Endometrial microvascular endothelial cells (primary cell): ENCODE data around the gene ZNF219. TPM values are rescaled to one million over a fixed set of nuclear protein-coding genes. Genes with fewer than 3 reads are reported as not detected.

Experiments used
- in situ Hi-C: cut with HindIII; loops from 2 replicates; pipeline ENCODE4 v1.10.0; 2017; ENCODE audit warnings: low sequenced_read_pairs, low pct_unique_long_range_greater_than_20kb; ENCODE audit errors: inconsistent ontology term
- total RNA-seq: library from RNA; depleted of rRNA; stranded (reverse); fragments of >200 nt; gene quantifications from one replicate; pipeline ENCODE4 v1.2.3, GENCODE V29; 2015; ENCODE audit errors: inconsistent ontology term

Gene ZNF219
- total RNA-seq, 1 donor from 2014 or later = 14.3 TPM

DNA sequence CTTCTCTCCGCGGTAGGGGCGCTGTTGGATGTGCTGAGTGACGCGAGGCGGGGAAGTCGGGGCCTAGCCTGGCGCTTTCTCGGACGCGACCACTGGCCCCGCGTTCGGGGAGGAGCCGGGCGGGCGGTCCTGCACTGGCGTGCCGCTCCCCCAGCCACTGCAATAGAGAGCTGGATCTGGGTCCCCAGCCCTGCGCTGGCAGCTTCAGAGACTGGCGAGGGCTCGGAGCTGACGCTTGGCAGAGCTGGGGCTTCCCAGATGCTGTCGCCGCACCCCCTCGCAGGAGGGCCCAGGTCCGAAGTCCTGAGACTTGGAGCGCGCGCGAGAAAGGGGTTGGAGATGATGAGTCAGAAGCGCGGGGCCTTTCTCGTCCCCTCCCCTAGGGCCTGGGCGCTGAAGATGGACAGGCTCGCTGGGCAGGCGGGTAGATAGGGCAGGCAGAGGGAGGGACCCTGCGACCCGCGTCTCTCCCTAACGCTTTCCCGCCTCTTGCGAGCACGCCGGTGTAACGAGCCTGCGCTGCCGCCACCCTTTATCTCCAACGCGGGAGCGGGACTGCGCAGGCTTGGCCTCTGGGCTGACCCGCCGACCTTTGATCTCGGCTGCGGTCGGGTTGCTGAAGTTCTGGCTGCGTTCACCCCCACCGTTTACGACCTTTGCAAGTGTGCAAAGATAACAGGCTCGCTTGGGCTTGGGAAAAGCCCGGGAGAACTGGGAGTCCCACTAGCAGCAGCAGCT lies 5.4 kb upstream of the ZNF219 start:
- in situ Hi-C loops = no loop called here

- in situ Hi-C loops = no loop called here
Measured at GRCh38 chr14:21103411-21103709, 4.9 kb upstream of the ZNF219 start.

GRCh38 chr14:21102521-21103410 lies 4.3 kb upstream of the ZNF219 start:
- in situ Hi-C loops = no loop called here

- in situ Hi-C loops = no loop called here
Measured at GRCh38 chr14:21101802-21102413, 3.5 kb upstream of the ZNF219 start.

- in situ Hi-C loops = no loop called here
Measured at GRCh38 chr14:21100931-21101330, 2.5 kb upstream of the ZNF219 start, which contains the start of gene TMEM253. TSS of gene TMEM253 (plus strand) at chr14:21101066. CDS start at chr14:21101344, 278 bp downstream.

GRCh38 chr14:21099596-21099985 lies 1.1 kb upstream of the ZNF219 start:
- in situ Hi-C loops = no loop called here

DNA sequence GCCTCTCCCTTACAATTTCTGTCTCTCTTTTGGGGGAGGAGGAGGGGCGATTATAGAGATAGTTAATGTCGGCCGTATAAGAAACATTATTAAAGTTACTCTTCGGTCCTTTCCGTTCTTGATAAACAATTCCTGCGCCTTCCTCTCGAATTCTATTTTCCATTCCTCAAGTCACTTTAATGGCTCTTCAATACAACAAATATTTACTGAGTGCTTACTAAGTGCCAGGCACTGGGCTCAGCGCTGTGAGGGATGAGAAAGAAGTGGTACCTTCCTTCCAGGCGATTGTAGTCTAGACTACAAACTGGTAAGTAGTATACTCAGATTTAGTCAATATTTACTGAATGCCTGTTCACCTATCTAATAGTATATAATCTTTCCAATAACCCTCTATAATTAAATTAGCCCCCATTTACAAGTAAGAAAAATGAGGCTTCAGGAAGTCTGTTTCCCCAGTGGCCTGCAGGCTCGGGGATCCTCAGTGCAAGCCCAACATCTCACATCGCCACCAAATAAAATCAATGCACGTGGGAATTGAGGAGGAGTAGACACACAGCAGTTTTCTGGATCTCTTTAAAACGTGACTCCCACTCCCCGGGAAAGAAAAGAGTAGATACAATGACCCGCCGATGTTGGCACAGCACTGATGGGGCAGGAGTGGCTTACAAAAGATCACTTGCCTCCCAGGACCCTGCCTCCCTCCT lies 589 bp upstream of the ZNF219 start:
- in situ Hi-C loops = no loop called here

- in situ Hi-C loops = no loop called here
Measured at GRCh38 chr14:21097636-21098075, 799 bp downstream of the ZNF219 start.

- in situ Hi-C loops = no loop called here
Measured at GRCh38 chr14:21096978-21097635, 1.3 kb downstream of the ZNF219 start.

- in situ Hi-C loops = no loop called here
Measured at GRCh38 chr14:21096438-21096837, 2.0 kb downstream of the ZNF219 start.

DNA sequence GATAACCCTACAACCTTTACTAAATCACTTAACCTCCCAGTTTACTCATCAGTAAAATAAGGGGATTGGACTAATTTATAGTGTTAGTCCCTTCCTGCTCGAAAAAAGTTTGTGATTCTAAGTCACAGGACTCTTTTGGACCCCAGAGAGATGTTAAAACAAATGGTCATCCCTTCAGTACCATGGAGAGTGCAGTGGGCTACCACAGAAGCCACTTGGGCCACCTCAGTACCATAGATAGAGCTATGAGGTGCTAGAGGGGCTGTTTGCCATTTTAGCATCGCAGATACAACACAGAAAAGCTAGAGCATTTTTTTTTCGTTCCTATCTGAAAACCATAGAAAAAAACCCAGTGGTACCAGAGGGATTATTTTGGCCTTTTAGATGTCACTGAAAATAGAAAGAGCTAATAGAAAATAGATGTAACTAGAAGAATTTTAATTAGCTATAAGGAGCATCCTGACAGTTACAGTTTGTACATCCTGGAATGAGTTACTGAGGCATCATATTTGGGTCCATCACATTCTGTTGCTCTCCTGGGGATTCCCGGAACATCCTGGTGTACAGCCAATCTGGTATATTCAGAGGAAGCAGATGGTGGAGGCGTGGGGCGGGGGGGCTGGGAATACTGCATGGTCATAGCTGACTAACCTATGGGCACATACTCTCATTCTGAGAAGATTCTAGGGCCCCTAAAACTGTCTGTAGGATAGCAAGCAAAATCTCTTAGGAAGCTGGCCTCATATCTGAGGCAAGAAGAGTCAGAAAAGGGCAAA lies 2.8 kb downstream of the ZNF219 start:
- in situ Hi-C loops = no loop called here

DNA sequence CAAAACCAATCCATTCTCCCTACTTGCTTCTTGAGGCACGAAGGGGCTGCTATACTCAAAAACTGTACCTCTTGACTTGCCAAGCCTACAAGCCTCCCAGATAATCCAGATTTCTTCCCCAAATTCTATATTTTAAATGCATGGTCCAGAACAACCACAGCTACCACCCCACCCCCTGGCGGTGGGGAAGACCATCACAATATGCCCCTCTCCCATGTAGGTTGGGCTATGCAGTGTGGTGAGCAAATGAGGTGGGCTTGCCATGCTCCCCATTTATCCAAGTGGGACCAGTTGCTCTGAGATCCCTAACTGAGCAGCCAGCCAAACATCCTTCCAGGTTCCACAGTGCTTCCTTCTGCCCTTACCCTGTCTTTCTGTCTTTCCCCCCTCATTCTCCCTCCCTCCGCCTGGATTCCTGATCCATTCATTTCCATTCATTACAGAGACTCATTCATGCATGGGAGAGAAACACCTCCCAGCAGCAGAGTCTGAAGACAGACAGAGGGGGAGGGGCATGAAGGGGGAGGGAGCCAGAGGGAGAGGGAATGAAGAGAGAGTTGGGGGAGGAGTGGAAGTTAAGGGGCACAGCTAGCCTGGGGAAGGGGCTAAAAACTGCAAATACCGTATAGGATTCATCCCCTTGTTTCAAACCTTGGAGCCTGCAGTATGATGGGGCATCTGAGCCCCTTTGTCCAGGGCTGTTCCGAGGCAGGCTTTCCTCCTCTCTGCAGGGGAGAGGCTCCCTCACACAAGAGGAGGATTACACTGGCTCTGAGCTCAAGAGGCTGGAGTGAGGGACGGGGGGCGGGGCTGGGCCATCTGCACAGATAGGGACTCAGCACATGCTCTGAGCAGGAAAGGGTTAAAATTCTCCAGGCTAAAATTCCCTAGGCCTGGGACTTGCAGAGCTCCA lies 4.4 kb downstream of the ZNF219 start:
- in situ Hi-C loops = no loop called here

- in situ Hi-C loops = no loop called here
Measured at GRCh38 chr14:21093018-21093417, 5.4 kb downstream of the ZNF219 start.

- in situ Hi-C loops = no loop called here
Measured at GRCh38 chr14:21092273-21093011, 6.0 kb downstream of the ZNF219 start.

GRCh38 chr14:21091821-21092272 lies 6.6 kb downstream of the ZNF219 start:
- in situ Hi-C loops = no loop called here

GRCh38 chr14:21090940-21091663 lies 7.4 kb downstream of the ZNF219 start:
- in situ Hi-C loops = no loop called here
